LHCN-M2 (cell line): ENCODE results near the gene NPSR1. TPM values are rescaled to one million over a fixed set of nuclear protein-coding genes. Genes with fewer than 3 reads are reported as not detected.
"Not testable (repeated sequence)": the region's sequence is repeated elsewhere in the genome, so short reads cannot be mapped to it uniquely, and the experiment has no call there.

ENCODE experiments used
- DNase-seq: peaks from one replicate; pipeline ENCODE4 v3.0.0-alpha.2; 2012; ENCODE audit warnings: low read depth
- total RNA-seq: library from RNA; depleted of rRNA; stranded (reverse); fragments of >200 nt; gene quantifications from 2 replicates; pipeline ENCODE4 v1.2.3, GENCODE V29; 2014

The NPSR1 gene
- total RNA-seq, 1 experiment from 2014 or later = not detected

- DNase-seq = not testable (repeated sequence)
Measured at GRCh38 chr7:34868602-34869001, 210.6 kb downstream of the NPSR1 start.

- DNase-seq = no peak
Measured at GRCh38 chr7:34869057-34869456, 211.0 kb downstream of the NPSR1 start.

DNA sequence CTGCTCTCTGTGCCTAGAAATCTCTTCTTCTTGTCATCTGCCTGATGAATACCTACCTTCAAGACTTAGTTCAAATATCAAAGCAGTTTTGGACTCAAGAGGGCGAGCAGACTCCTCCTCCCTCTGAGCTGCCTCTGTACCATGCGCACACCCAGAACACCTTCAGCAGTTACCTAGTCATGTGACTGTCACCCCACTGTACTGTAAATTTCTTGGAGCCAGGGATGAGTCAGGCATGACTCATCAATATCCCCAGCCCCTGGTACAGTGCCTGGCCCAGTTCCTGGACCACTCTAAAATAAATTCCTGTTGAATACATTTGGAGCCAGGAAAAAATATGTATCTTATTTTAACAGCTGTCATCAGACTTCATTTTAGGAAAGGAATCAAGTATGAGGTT lies 212.0 kb downstream of the NPSR1 start:
- peak; percentile 35 for DNase-seq

GRCh38 chr7:34874329-34874728 lies 216.3 kb downstream of the NPSR1 start:
- not testable (repeated sequence) for DNase-seq

GRCh38 chr7:34875481-34875880 lies 217.5 kb downstream of the NPSR1 start:
- no peak for DNase-seq

- not testable (repeated sequence) for DNase-seq
Measured at GRCh38 chr7:34878944-34879735, 221.1 kb downstream of the NPSR1 start.

GRCh38 chr7:34879871-34880270 lies 221.9 kb downstream of the NPSR1 start:
- DNase-seq = no peak

GRCh38 chr7:34883855-34884254 lies 225.8 kb downstream of the NPSR1 start:
- not testable (repeated sequence) for DNase-seq

DNA sequence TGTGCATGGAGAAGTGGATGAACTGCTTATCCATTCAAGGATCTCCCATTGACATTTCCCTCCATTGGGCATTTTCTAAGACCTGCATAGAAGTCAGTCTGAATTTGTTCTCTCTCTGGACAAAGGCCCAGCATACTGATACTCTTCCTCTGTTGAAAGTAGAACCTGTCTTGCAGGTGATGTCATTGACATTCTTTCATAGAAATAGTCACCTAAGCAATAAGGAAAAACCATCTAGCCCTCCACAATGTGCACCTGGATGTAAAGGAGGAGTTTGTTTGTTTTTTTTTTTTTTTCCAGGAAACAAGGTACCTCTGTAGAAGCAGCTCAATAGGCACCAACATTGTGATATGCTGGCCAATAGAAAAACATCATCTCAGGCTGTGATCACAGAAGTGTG lies 228.8 kb downstream of the NPSR1 start:
- DNase-seq = no peak

- DNase-seq = no peak
Measured at GRCh38 chr7:34889951-34890350, 231.9 kb downstream of the NPSR1 start.

DNA sequence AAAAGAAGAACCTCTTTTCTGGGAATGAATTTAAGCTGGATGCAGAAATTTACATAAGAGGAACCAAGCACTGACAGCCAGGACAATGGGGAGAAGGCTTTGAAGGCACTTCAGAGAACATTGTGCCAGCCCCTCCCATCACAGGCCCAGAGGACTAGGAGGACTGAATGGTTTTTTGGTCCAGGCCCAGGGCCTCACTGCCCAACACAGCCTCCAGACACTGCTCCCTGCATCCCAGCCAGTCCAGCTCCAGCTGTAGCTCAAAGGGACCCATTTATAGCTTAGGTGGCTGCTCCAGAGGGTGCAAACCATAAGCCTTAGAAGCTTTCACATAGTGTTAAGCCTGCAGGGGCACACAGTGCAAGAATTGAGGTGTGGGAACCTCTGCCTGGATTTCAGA lies 237.2 kb downstream of the NPSR1 start:
- DNase-seq = no peak
